Fibroblast of lung (primary cell): Measurements from ENCODE around the gene USP20. TPM values are rescaled to one million over a fixed set of nuclear protein-coding genes. Genes with fewer than 3 reads are reported as not detected.

Source experiments
- DNase-seq, 2 donors: peaks; one replicate each; pipeline versions ENCODE4 v3.0.0 to v3.0.0-alpha.2; 2010; ENCODE audit warnings: low read depth in 2 of 2
- H2AFZ ChIP-seq: 2 replicates; pipeline ENCODE4 v1.5.1; 2012; ENCODE audit warnings: low read length, control low read depth, inconsistent platforms
- H3K27ac ChIP-seq: 2 replicates; pipeline ENCODE4 v1.5.1; 2011; ENCODE audit warnings: low read length, control low read depth; ENCODE audit not compliant: insufficient read depth
- H3K27me3 ChIP-seq: 2 replicates; pipeline ENCODE4 v1.5.1; 2011; ENCODE audit warnings: mild to moderate bottlenecking, low read length; ENCODE audit not compliant: control insufficient read depth, insufficient read depth
- H3K36me3 ChIP-seq: 2 replicates; pipeline ENCODE4 v1.5.1; 2011; ENCODE audit warnings: low read length; ENCODE audit not compliant: control insufficient read depth, insufficient read depth
- H3K4me1 ChIP-seq: 2 replicates; pipeline ENCODE4 v1.5.1; 2011; ENCODE audit warnings: low read length; ENCODE audit not compliant: control insufficient read depth, insufficient read depth; ENCODE audit errors: extremely low read depth
- H3K4me2 ChIP-seq: 2 replicates; pipeline ENCODE4 v1.5.1; 2011; ENCODE audit warnings: low read length, control low read depth; ENCODE audit not compliant: insufficient read depth; ENCODE audit errors: extremely low read depth
- H3K4me3 ChIP-seq, 4 experiments: fragments of 200-600 bp in 1 of 4; sonication (generic) in 1 of 4; replicated peaks in 1 of 4; 2 replicates each; pipeline ENCODE4 v1.5.1; 2011 to 2016; ENCODE audit warnings: low read length in 4 of 4, low read depth in 3 of 4, mild to moderate bottlenecking in 3 of 4, control low read depth in 2 of 4, inconsistent platforms in 1 of 4, mixed read lengths in 1 of 4; ENCODE audit not compliant: insufficient read depth in 1 of 4; ENCODE audit errors: control extremely low read depth in 1 of 4
- H3K79me2 ChIP-seq: 2 replicates; pipeline ENCODE4 v1.5.1; 2012; ENCODE audit warnings: mild to moderate bottlenecking, low read length, inconsistent platforms; ENCODE audit not compliant: control insufficient read depth, insufficient read depth
- H3K9ac ChIP-seq: 2 replicates; pipeline ENCODE4 v1.5.1; 2011; ENCODE audit warnings: mild to moderate bottlenecking, low read length, control low read depth; ENCODE audit not compliant: insufficient read depth
- H3K9me3 ChIP-seq: 2 replicates; pipeline ENCODE4 v1.5.1; 2012; ENCODE audit warnings: low read depth, low read length; ENCODE audit not compliant: control insufficient read depth, insufficient read depth
- H4K20me1 ChIP-seq: 2 replicates; pipeline ENCODE4 v1.5.1; 2011; ENCODE audit warnings: low read length; ENCODE audit not compliant: control insufficient read depth, insufficient read depth; ENCODE audit errors: extremely low read depth
- CTCF ChIP-seq, 2 donors: IDR thresholded peaks in 1 of 2; conservative IDR thresholded peaks in 1 of 2; 1 replicate in 1 of 2; 2 replicates in 1 of 2; pipeline ENCODE4 v1.5.1; 2011 to 2012; ENCODE audit warnings: low read length in 2 of 2, control low read depth in 1 of 2, inconsistent platforms in 1 of 2, low read depth in 1 of 2, mild to moderate bottlenecking in 1 of 2
- EZH2 ChIP-seq: IDR thresholded peaks from 2 replicates; pipeline ENCODE4 v1.5.1; 2012; ENCODE audit warnings: low read length, control low read depth, mild to moderate bottlenecking; ENCODE audit errors: missing control alignments
- polyA plus RNA-seq, 2 donors: library from polyadenylated mRNA; depleted of rRNA in 1 of 2; stranded (reverse) in 1 of 2; unstranded in 1 of 2; fragments of >200 nt; gene quantifications; 2 replicates each; pipeline ENCODE4 v1.2.1, GENCODE V29; 2011 to 2012; ENCODE audit warnings: missing spikeins in 1 of 2
- total RNA-seq: library from RNA; depleted of rRNA; stranded (reverse); fragments of >200 nt; gene quantifications from 2 replicates; pipeline ENCODE4 v1.2.1, GENCODE V29; 2014

USP20 gene
- total and polyA plus RNA-seq, 2 donors (not counting 1 experiment from before 2014, with no cell fraction given), result 6.7 to 12.9 TPM

GRCh38 chr9:129880654-129881546, 45.6 kb downstream of the USP20 start:
- H3K4me3 ChIP-seq, result no peak overlapping the region
- H3K27ac ChIP-seq, result no peak overlapping the region
- peaks cover 8% of the 10 kb centered on the region for H3K36me3 ChIP-seq

GRCh38 chr9:129881547-129882324, 46.5 kb downstream of the USP20 start:
- H3K4me1 ChIP-seq, result peaks cover 12% of the 10 kb centered on the region
- H2AFZ ChIP-seq, result no peak overlapping the region
- no peaks in the 10 kb centered on the region for H3K27me3 ChIP-seq
- TF ChIP-seq EZH2 (no peak), CTCF (conservative IDR thresholded peaks at IDR 0.05 in 1 of 2, IDR thresholded peaks at IDR 0.05 in 1 of 2; ENCODE audit: low read depth in 1 of 2, low read length in 2 of 2) (no peak)
- no peak overlapping the region for H3K4me3 ChIP-seq
- H3K36me3 ChIP-seq, result peaks cover 6% of the 10 kb centered on the region
- no peaks in the 10 kb centered on the region for H4K20me1 ChIP-seq
- H3K9me3 ChIP-seq, result no peaks in the 10 kb centered on the region
- no peak overlapping the region for H3K27ac ChIP-seq
- no peak for DNase-seq
- no peaks in the 10 kb centered on the region for H3K79me2 ChIP-seq
- no peak overlapping the region for H3K9ac ChIP-seq
- H3K4me2 ChIP-seq, result no peak overlapping the region

More at GRCh38 chr9:129880654-129881546, 45.6 kb downstream of the USP20 start:
- Histone ChIP-seq H3K27me3 (no peaks in the 10 kb centered on the region), H3K4me1 (peaks cover 10% of the 10 kb centered on the region), H3K79me2 (no peaks in the 10 kb centered on the region), H3K9me3 (no peaks in the 10 kb centered on the region), H4K20me1 (no peaks in the 10 kb centered on the region), H3K4me2 (no peak overlapping the region), H3K9ac (no peak overlapping the region), H2AFZ (no peak overlapping the region)
- TF ChIP-seq EZH2, result no peak
- TF ChIP-seq CTCF (conservative IDR thresholded peaks at IDR 0.05 in 1 of 2, IDR thresholded peaks at IDR 0.05 in 1 of 2; ENCODE audit: low read depth in 1 of 2, low read length in 2 of 2), result no peak
- DNase-seq, result peak; percentile 9 to 28
